Inflammatory macrophage treated with lipopolysaccharide for 4 hours (primary cell): ENCODE data around the gene CPT2.
"Not testable (repeated sequence)": the region's sequence is repeated elsewhere in the genome, so short reads cannot be mapped to it uniquely, and the experiment has no call there.

Experiments
- DNase-seq: peaks from one replicate; pipeline ENCODE4 v3.0.0-alpha.2; 2020

CPT2 gene

DNA sequence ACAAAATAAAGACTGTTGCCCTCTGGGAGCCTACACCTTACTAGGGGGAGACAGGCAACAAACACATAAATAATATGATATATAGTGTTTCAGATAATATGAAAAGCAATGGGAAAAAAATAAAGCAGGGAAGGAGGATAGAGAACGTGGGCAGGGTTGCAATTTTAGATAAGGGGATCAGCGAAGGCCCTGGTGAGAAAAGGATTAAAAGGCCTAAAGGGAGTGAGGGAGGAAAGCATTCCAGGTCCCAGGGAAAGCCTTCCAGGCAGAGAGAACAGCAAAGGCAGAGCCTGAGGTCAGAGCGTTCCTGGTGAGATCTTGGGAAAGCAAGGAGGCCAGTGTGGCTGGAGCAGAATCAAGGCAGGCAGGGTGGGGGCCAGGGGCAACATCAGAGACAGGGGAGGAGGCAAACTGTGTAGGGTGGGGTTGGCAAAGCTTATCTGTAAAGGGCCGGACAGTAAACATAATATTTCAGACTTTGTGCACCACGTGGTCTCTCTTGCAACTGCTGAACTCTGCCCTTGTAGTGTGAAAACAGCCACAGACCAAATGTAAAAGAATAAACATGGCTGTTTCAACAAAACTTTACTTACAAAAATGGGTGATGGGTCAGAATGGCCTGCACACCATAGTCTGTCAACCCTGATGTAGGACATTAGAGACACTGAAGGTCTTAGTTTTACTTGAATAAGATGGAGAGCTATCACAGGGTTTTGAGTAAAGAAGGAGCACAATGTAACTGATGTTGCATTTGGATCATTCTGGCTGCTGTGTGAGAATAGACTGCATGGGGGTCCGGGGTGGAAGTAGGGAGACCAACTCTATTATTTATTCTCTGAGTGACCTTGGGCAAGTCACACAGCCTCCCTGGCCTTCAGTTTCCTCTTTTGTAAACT is 13.3 kb upstream of the CPT2 start:
- DNase-seq: no peak

DNA sequence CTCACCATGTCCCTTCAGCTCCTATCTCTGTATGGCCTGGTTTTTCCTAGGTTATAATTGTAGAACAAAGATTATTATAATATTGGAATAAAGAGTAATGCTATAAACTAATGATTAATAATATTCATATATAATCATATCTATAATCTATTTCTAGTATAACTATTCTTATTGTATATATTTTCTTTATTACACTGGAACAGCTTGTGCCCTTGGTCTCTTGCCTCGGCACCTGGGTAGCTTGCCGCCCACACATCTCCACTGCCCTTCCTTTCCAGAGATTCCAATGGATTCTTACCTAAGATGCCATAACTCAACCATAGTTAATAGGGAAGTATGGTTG is 10.7 kb upstream of the CPT2 start:
- not testable (repeated sequence) for DNase-seq

GRCh38 chr1:53186533-53186932 is 10.1 kb upstream of the CPT2 start:
- no peak for DNase-seq

DNA sequence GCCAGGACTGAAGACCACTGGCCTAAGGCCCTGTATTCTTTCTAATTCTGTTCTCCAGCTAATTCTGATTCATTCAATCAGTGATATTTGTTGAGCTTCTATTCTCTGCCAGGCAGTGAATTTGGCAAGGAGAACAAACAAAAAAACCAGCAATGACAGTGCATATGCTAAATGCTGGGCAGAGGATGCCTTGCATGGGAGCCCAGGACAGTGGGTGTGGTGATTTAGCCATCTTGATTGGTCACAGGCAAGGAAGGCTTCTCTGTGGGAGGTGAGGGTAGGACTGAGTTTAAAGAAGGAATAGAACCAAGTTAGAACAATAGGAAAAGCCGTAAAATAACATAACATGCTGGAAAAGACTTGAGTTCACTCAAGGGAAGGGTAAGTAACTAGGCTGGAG is 9.2 kb upstream of the CPT2 start:
- no peak for DNase-seq

DNA sequence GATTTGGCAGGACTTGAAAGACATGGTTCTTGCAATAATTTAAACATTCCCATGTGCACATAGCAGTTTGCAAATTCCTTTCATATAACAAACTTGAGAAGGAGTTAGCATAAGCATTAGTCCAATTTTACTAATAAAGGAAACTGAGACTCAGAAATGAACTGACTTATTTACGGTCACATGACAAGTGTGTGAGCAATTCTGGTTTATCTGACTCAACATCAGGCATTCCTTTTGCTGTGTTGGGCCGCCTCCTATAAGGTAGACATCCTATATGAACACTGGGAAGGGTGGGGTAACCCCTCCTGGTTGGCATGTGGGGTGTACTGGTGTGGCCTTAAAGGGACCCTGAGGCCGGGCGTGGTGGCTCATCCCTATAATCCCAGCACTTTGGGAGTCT is 8.5 kb upstream of the CPT2 start:
- DNase-seq: no peak

DNA sequence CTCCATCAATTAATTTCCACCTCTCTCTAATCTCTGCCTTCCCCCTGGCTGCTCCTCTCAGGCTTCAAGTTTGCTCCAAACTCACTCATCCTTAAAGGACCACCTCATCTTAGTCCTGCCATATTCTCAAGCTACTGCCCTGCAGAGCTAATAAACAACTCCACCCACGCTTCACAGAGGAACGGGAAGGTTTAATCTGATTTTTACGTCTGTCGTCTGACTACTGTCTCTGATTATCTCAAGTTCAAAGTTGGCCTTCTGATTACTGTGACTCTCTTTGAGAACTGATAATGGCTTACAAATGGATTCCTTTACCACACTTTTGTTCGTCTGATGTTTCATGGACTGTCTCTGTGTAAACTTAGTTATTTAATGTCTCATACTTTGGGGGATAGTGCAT is 7.6 kb upstream of the CPT2 start:
- no peak for DNase-seq

- no peak for DNase-seq
Measured at GRCh38 chr1:53190210-53190611, 6.4 kb upstream of the CPT2 start.

DNA sequence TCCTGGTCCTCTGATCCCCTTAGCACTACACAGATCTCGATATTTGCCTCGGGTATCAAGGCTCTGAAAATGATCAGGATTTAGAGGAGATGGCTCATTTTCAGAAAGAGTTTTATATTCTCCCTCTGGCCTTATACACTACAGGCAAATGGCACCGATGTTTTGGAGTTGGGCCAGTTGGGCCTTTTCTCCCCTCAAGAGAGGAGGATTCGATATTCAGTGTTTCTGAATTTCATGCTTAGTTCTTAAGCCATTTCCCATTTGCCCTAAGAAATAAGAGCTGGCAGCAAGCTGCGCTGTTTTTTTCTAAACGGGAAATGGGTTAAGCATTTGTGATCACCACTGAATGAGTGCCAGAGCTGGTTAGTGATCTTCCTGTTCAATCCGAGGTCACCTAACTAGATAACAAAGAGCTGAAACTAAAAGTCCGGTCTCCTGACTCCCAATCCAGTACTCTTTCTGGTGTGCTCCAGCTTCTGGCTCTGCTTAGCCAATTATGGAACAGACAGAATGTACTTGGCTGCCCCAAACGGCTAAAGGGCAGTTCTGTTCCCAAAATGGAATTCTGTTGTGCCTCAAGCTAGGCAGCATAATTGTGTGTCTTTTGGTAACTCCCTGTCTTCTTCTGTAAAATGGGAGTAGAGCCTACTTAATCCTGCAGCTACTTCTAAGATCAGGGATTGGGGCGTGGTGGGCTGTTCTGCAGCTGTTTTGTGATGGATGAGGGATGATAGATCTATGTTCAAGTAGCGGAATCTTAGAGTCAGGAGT is 1.2 kb upstream of the CPT2 start:
- DNase-seq: no peak

DNA sequence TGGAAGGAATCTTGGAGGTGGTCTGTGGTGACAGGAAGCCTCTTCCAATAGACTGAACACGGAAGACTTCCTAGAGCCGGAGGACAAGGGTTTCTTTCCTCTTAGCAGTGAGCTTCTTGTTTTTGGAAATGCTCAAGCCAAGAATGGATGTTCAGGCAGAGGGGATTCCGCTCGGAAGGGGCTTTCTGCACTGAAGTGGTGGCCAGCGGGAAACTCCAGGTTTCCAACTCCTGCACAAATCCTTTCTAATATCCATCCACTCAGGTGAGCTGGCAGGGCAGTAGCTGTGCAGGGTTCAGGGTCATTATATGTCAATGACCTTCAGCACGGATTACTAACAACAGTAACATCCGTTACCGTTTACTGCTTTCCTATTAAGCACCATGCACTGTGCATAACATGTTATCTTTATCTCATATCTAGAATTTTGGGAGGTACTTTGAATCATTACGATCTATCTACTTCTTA is 573 bp upstream of the CPT2 start:
- DNase-seq: no peak

DNA sequence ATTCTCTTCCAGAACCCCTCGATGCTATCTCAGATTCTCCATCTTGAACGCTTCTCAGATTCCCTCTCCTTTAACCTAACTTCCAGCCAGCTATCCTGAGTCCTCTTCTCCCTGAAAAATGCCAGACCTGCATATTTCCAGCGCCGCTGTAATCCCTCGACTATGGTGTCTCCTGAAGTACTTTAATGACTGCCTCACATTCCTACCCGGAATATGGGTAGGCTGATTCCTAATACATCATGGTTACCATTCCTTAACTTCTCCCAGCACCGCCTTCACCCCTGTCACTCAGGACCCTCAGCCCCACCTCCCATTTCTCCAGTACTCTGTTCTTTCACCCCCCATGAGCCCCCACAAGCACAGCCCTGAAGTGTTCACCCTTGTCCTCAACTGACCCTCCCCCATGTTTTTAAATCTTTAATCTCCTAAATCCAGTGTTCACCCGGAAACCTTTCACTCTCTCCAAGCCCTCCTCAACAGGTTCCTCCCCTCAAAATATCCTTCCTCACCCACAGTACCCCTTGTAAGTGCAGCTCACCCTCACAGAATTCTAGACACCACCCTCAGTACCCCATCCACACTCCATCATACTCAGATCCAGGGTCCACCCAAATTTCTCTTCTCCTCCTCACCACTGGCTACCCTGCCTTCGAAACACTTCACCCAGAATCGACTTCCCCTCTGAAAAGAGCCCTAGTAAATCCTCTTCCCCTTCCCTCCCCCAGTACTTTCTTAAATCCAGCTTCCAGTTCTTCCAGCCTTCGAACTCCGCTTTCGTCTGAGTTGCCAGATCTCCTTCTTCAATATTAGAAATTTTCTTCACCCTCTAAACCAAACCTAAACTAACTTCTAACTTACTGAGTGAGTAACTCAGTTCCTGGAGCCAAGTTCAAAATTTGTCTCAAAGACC is 922 bp downstream of the CPT2 start:
- DNase-seq: peak; percentile 54

- DNase-seq: no peak
Measured at GRCh38 chr1:53198241-53198651, 1.6 kb downstream of the CPT2 start.

GRCh38 chr1:53203466-53203865 is 6.8 kb downstream of the CPT2 start:
- no peak for DNase-seq

GRCh38 chr1:53205496-53205895 is 8.9 kb downstream of the CPT2 start:
- DNase-seq: not testable (repeated sequence)

DNA sequence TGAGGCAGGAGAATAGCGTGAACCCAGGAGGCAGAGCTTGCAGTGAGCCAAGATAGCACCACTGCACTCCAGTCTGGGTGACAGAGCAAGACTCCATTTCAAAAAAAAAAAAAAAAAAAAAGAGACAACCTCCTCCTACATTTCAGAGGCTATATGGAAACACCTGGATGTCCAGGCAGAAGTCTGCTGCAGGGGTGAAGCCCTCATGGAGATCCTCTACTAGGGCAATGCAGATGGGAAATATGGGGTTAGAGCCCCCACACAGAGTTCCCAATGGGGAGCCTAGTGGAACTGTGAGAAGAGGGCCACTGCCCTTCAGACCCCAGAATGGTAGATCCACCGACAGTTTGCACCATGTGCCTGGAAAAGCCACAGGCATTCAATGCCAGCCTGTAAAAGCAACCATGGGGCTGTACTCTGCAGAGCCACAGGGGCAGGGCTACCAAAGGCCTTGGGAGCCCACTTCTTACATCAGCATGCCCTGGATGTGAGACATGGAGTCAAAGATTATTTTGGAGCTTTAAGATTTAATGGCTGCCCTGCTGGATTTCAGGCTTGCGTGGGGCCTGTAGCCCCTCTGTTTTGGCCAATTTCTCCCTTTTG is 9.6 kb downstream of the CPT2 start:
- not testable (repeated sequence) for DNase-seq

- DNase-seq: no peak
Measured at GRCh38 chr1:53206735-53207379, 10.2 kb downstream of the CPT2 start.

DNA sequence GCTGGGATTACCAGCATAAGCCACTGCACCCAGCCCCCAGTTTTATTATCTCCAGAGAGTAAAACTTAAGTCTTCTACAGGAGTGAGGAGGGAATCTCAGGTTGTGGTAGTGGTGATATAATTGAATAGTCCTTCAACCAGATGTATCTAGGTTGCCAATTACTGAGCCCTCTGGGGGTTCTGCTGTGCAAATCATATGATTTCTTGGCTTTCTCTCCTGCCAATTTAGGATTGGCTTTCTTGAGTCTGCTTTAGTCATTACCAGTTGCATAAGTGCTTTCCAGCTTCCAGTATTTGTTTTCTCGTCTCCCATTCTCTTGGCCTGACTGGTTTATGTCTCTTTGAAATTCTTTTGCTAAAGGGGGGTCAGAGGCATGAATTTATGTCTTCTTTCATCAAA is 11.1 kb downstream of the CPT2 start:
- no peak for DNase-seq

- DNase-seq: no peak
Measured at GRCh38 chr1:53210352-53210751, 13.7 kb downstream of the CPT2 start.

DNA sequence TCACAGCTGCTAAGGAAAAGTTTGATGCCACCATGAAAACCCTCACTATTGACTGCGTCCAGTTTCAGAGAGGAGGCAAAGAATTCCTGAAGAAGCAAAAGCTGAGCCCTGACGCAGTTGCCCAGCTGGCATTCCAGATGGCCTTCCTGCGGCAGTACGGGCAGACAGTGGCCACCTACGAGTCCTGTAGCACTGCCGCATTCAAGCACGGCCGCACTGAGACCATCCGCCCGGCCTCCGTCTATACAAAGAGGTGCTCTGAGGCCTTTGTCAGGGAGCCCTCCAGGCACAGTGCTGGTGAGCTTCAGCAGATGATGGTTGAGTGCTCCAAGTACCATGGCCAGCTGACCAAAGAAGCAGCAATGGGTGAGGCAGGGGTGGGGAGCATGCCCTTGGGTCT is 14.3 kb downstream of the CPT2 start:
- DNase-seq: no peak

DNA sequence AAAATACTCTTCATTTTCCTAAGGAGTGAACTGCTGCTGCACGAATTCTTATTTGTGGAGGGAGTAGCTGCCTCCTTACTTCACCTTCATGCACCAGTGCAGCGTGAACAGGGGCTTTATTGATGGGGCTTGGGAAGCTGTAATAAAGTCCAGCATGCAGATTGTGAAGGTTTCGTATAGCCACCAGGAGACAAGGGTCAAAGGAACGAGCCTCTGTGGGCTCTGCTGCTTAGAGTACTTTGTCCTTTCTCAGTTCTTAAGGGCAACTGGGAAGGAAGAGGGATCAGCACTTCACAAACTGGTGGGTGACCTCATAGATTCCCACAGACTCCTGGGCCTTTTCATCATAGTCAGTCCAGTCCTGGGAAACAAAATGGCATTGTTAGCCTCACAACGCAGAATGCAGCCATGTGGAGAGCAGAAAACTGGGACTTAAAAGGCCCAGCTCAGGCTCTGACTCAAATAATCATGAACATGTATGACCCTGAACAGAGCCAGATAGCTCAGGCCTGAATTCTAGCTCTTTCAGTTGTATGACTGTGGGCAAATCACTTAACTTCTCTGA is 17.8 kb downstream of the CPT2 start:
- DNase-seq: no peak

- no peak for DNase-seq
Measured at GRCh38 chr1:53218201-53218600, 21.6 kb downstream of the CPT2 start.

DNA sequence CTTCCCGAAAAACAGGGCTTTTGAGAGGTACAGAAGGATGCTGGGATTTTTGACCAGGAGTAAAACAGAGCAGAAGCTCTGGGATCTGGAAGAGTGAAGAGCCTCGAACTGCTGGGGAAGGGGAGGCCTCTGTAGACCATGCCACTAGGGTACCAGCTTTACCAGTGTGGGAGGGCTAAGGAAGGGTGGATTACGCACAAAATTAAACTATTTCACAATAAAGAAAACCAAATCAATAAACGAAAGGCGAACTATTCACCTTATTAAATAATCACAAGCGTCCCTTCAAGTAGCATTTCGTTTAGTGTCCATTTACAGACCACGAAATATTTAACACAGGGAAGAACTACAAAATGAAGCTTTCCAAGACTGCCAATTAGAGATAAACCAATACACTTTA is 23.1 kb downstream of the CPT2 start:
- DNase-seq: no peak
